ENCODE measurements around the gene ALK.

GRCh38 chr2:29765721-29766120 is 155.7 kb downstream of the ALK start:
- TF ChIP-seq CTCF (conservative IDR thresholded peaks at IDR 0.05) (no peak), ZFX (IDR thresholded peaks at IDR 0.05) (no peak)
